SK-N-SH treated with all-trans-retinoic acid at 6 μM for 48 hours (cell line): ENCODE data around the gene LGSN.
"Not testable (repeated sequence)": the region's sequence is repeated elsewhere in the genome, so short reads cannot be mapped to it uniquely, and the experiment has no call there.

Experiments used
- ATAC-seq: fragments of 200-7000 bp; cut with Tn5 transposase; 3 replicates; pipeline ENCODE4 v1.9.1; 2020; ENCODE audit warnings: mild to moderate bottlenecking, moderate library complexity
- ARNTL ChIP-seq: fragments of 450-650 bp; formaldehyde crosslinking; IDR thresholded peaks from 2 replicates; pipeline ENCODE4 v1.5.0; 2020; ENCODE audit warnings: low read depth, mild to moderate bottlenecking, moderate library complexity, borderline replicate concordance
- CSDC2 ChIP-seq: fragments of 250-450 bp; sonication (Bioruptor Pico); IDR thresholded peaks from 2 replicates; pipeline ENCODE4 v1.5.0; 2020; ENCODE audit warnings: mild to moderate bottlenecking, moderate library complexity
- ESRRG ChIP-seq: fragments of 250-450 bp; sonication (Bioruptor Pico); IDR thresholded peaks from 2 replicates; pipeline ENCODE4 v1.6.1; 2021; ENCODE audit warnings: mild to moderate bottlenecking
- GLIS3 ChIP-seq: fragments of 250-450 bp; sonication (Bioruptor Pico); IDR thresholded peaks from 2 replicates; pipeline ENCODE4 v1.5.0; 2020; ENCODE audit warnings: mild to moderate bottlenecking, moderate library complexity
- ISL1 ChIP-seq: fragments of 250-450 bp; sonication (Bioruptor Pico); IDR thresholded peaks from 2 replicates; pipeline ENCODE4 v2.1.2; 2022; ENCODE audit warnings: mild to moderate bottlenecking, moderate library complexity
- OSR1 ChIP-seq: fragments of 250-450 bp; sonication (Bioruptor Pico); IDR thresholded peaks from 2 replicates; pipeline ENCODE4 v1.8.0; 2022; ENCODE audit warnings: moderate library complexity, mild to moderate bottlenecking, inconsistent platforms
- PPARA ChIP-seq: fragments of 250-450 bp; sonication (Bioruptor Pico); IDR thresholded peaks from 2 replicates; pipeline ENCODE4 v1.5.0; 2020; ENCODE audit warnings: mild to moderate bottlenecking, borderline replicate concordance
- RARB ChIP-seq: fragments of 250-450 bp; sonication (Bioruptor Pico); IDR thresholded peaks from 2 replicates; pipeline ENCODE4 v1.8.0; 2021; ENCODE audit warnings: mild to moderate bottlenecking, moderate library complexity
- SNAI2 ChIP-seq: fragments of 250-450 bp; sonication (Bioruptor Pico); IDR thresholded peaks from 2 replicates; pipeline ENCODE4 v1.5.0; 2020; ENCODE audit warnings: mild to moderate bottlenecking, moderate library complexity
- TCF4 ChIP-seq: fragments of 250-450 bp; sonication (Bioruptor Pico); IDR thresholded peaks from 2 replicates; pipeline ENCODE4 v1.8.0; 2021; ENCODE audit warnings: mild to moderate bottlenecking, moderate library complexity, borderline replicate concordance
- ZC3H10 ChIP-seq: fragments of 250-450 bp; sonication (Bioruptor Pico); IDR thresholded peaks from 2 replicates; pipeline ENCODE4 v1.5.1; 2021; ENCODE audit warnings: mild to moderate bottlenecking, moderate library complexity
- ZFP3 ChIP-seq: fragments of 250-450 bp; sonication (Bioruptor Pico); IDR thresholded peaks from 2 replicates; pipeline ENCODE4 v1.5.0; 2020; ENCODE audit warnings: mild to moderate bottlenecking, moderate library complexity
- ZNF70 ChIP-seq: fragments of 450-650 bp; formaldehyde crosslinking; IDR thresholded peaks from 2 replicates; pipeline ENCODE4 v1.5.0; 2020; ENCODE audit warnings: mild to moderate bottlenecking, moderate library complexity
- ZNF8 ChIP-seq: fragments of 450-650 bp; formaldehyde crosslinking; IDR thresholded peaks from 2 replicates; pipeline ENCODE4 v1.5.0; 2020; ENCODE audit warnings: mild to moderate bottlenecking, moderate library complexity
- TF ChIP-seq, protein P1 (sequence below): fragments of 250-450 bp; sonication (Bioruptor Pico); IDR thresholded peaks from 2 replicates; pipeline ENCODE4 v1.8.0; 2020; ENCODE audit warnings: mild to moderate bottlenecking, moderate library complexity, borderline replicate concordance
- TF ChIP-seq, protein P2 (sequence below): fragments of 250-450 bp; sonication (Bioruptor Pico); IDR thresholded peaks from 2 replicates; pipeline ENCODE4 v1.5.1; 2021; ENCODE audit warnings: mild to moderate bottlenecking, moderate library complexity
- TF ChIP-seq, protein P3 (sequence below): fragments of 250-450 bp; sonication (Bioruptor Pico); IDR thresholded peaks from 2 replicates; pipeline ENCODE4 v1.8.0; 2021; ENCODE audit warnings: low read depth, mild to moderate bottlenecking, moderate library complexity, borderline replicate concordance
- TF ChIP-seq, protein P4 (sequence below): fragments of 250-450 bp; sonication (Bioruptor Pico); IDR thresholded peaks from 2 replicates; pipeline ENCODE4 v1.5.1; 2020; ENCODE audit warnings: low read depth, mild to moderate bottlenecking, moderate library complexity
- TF ChIP-seq, protein P5 (sequence below): fragments of 250-450 bp; sonication (Bioruptor Pico); IDR thresholded peaks from 2 replicates; pipeline ENCODE4 v1.5.0; 2020; ENCODE audit warnings: mild to moderate bottlenecking, moderate library complexity

LGSN gene

GRCh38 chr6:63278916-63279315 is 40.9 kb downstream of the LGSN start:
- no peak for ATAC-seq
- TF ChIP-seq SNAI2 (CRISPR knock-in tag), result no peak
- no peak for TF ChIP-seq CSDC2 (CRISPR knock-in tag)
- TF ChIP-seq, protein P1, sequence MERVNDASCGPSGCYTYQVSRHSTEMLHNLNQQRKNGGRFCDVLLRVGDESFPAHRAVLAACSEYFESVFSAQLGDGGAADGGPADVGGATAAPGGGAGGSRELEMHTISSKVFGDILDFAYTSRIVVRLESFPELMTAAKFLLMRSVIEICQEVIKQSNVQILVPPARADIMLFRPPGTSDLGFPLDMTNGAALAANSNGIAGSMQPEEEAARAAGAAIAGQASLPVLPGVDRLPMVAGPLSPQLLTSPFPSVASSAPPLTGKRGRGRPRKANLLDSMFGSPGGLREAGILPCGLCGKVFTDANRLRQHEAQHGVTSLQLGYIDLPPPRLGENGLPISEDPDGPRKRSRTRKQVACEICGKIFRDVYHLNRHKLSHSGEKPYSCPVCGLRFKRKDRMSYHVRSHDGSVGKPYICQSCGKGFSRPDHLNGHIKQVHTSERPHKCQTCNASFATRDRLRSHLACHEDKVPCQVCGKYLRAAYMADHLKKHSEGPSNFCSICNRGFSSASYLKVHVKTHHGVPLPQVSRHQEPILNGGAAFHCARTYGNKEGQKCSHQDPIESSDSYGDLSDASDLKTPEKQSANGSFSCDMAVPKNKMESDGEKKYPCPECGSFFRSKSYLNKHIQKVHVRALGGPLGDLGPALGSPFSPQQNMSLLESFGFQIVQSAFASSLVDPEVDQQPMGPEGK, result no peak
- TF ChIP-seq TCF4 (CRISPR knock-in tag), result no peak
- TF ChIP-seq, protein P2, sequence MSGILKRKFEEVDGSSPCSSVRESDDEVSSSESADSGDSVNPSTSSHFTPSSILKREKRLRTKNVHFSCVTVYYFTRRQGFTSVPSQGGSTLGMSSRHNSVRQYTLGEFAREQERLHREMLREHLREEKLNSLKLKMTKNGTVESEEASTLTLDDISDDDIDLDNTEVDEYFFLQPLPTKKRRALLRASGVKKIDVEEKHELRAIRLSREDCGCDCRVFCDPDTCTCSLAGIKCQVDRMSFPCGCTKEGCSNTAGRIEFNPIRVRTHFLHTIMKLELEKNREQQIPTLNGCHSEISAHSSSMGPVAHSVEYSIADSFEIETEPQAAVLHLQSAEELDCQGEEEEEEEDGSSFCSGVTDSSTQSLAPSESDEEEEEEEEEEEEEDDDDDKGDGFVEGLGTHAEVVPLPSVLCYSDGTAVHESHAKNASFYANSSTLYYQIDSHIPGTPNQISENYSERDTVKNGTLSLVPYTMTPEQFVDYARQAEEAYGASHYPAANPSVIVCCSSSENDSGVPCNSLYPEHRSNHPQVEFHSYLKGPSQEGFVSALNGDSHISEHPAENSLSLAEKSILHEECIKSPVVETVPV (CRISPR knock-in tag), result no peak
- TF ChIP-seq PPARA (CRISPR knock-in tag), result no peak
- TF ChIP-seq ARNTL (CRISPR knock-in tag), result no peak
- TF ChIP-seq, protein P3, sequence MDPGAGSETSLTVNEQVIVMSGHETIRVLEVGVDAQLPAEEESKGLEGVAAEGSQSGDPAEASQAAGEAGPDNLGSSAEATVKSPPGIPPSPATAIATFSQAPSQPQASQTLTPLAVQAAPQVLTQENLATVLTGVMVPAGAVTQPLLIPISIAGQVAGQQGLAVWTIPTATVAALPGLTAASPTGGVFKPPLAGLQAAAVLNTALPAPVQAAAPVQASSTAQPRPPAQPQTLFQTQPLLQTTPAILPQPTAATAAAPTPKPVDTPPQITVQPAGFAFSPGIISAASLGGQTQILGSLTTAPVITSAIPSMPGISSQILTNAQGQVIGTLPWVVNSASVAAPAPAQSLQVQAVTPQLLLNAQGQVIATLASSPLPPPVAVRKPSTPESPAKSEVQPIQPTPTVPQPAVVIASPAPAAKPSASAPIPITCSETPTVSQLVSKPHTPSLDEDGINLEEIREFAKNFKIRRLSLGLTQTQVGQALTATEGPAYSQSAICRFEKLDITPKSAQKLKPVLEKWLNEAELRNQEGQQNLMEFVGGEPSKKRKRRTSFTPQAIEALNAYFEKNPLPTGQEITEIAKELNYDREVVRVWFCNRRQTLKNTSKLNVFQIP, result no peak
- TF ChIP-seq ZFP3, result no peak
- no peak for TF ChIP-seq ZNF70 (CRISPR knock-in tag)
- TF ChIP-seq, protein P4, sequence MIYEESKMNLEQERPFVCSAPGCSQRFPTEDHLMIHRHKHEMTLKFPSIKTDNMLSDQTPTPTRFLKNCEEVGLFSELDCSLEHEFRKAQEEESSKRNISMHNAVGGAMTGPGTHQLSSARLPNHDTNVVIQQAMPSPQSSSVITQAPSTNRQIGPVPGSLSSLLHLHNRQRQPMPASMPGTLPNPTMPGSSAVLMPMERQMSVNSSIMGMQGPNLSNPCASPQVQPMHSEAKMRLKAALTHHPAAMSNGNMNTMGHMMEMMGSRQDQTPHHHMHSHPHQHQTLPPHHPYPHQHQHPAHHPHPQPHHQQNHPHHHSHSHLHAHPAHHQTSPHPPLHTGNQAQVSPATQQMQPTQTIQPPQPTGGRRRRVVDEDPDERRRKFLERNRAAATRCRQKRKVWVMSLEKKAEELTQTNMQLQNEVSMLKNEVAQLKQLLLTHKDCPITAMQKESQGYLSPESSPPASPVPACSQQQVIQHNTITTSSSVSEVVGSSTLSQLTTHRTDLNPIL (CRISPR knock-in tag), result no peak
- no peak for TF ChIP-seq ZC3H10
- no peak for TF ChIP-seq ZNF8 (CRISPR knock-in tag)
- no peak for TF ChIP-seq GLIS3 (CRISPR knock-in tag)

DNA sequence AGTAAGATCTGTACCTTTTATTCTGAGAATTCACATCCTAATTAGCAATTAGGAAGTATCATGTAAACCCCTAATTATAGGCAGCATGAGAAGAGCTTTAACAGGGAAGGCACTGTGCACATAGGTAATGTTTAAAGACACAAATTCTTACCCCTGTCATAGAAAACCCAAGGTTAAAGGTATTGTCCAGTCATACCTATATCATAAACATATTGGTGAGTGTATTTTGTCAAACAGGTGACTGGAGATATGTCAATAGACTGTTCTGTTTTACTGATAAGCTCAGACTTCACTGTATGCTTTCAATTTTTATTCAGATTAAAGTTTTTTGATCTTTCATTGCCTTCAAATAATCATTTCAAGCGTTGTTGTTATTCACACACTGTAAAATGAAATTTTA is 43.8 kb downstream of the LGSN start:
- TF ChIP-seq GLIS3 (CRISPR knock-in tag), result no peak
- TF ChIP-seq, protein P2 (CRISPR knock-in tag), result no peak
- TF ChIP-seq ESRRG (CRISPR knock-in tag), result no peak
- TF ChIP-seq, protein P1, result no peak
- no peak for TF ChIP-seq OSR1 (CRISPR knock-in tag)
- no peak for TF ChIP-seq ISL1
- no peak for TF ChIP-seq ZNF8 (CRISPR knock-in tag)
- TF ChIP-seq, all 23 proteins: peak for 0
- no peak for ATAC-seq

- not testable (repeated sequence) for ATAC-seq
Measured at GRCh38 chr6:63274795-63275430, 44.9 kb downstream of the LGSN start.

GRCh38 chr6:63272397-63272796 is 47.4 kb downstream of the LGSN start:
- ATAC-seq, result peak; percentile 79
- TF ChIP-seq, protein P5, sequence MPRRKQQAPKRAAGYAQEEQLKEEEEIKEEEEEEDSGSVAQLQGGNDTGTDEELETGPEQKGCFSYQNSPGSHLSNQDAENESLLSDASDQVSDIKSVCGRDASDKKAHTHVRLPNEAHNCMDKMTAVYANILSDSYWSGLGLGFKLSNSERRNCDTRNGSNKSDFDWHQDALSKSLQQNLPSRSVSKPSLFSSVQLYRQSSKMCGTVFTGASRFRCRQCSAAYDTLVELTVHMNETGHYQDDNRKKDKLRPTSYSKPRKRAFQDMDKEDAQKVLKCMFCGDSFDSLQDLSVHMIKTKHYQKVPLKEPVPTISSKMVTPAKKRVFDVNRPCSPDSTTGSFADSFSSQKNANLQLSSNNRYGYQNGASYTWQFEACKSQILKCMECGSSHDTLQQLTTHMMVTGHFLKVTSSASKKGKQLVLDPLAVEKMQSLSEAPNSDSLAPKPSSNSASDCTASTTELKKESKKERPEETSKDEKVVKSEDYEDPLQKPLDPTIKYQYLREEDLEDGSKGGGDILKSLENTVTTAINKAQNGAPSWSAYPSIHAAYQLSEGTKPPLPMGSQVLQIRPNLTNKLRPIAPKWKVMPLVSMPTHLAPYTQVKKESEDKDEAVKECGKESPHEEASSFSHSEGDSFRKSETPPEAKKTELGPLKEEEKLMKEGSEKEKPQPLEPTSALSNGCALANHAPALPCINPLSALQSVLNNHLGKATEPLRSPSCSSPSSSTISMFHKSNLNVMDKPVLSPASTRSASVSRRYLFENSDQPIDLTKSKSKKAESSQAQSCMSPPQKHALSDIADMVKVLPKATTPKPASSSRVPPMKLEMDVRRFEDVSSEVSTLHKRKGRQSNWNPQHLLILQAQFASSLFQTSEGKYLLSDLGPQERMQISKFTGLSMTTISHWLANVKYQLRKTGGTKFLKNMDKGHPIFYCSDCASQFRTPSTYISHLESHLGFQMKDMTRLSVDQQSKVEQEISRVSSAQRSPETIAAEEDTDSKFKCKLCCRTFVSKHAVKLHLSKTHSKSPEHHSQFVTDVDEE (CRISPR knock-in tag), result no peak
- TF ChIP-seq ARNTL (CRISPR knock-in tag) (no peak), RARB (CRISPR knock-in tag) (no peak)
- TF ChIP-seq, protein P2 (CRISPR knock-in tag), result no peak
- TF ChIP-seq, protein P1, result no peak
